Measurements from ENCODE around the gene HAP1.
A peak's percentile ranks its signal among the peaks of the same experiment; 100 is the strongest.
"Not testable (repeated sequence)": the region's sequence is repeated elsewhere in the genome, so short reads cannot be mapped to it uniquely, and the experiment has no call there.

The HAP1 gene

GRCh38 chr17:41724476-41725050 lies 9.9 kb downstream of the HAP1 start:
- ATAC-seq, result no peak

DNA sequence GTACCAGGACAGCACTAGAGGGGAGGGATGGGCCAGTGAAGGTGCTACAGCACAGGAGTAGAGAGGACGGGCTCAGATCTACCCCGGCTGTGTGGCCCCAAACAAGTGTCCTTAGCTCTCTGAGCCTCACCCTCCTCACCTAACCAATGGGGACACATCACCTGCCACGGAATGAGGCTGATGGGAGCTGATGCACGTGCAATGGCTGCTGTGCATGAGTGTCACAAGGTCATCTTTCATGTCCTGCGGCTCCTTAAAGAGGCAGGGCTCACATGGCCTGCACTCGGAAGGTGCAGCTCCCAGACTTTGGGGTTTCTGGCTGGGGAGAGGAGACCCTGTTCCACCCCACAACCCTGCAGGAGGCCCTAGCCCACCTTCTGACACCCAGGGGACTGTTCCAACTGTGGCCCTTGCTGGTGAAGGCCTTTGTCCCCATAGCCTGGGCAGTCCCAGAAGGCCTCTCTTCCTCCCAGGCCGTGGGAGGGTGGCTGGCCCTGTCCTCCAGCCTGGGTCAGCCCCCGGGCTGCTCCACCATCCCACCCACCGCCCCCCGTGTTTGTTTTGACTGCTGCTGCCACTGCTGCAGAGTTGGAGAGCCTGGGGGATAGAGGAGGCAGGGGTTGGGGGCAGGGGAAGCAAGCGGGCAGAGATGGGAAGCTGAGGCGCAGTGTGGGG lies 10.5 kb downstream of the HAP1 start:
- no peak for ATAC-seq

GRCh38 chr17:41722231-41722630 lies 12.2 kb downstream of the HAP1 start:
- ATAC-seq, result no peak

- ATAC-seq, result no peak
These were observed 16.2 kb downstream of the HAP1 start for GRCh38 chr17:41718287-41718645.

- peak; percentile 81 to 85 for ATAC-seq
These were observed 16.8 kb downstream of the HAP1 start for GRCh38 chr17:41717408-41718286.

GRCh38 chr17:41711669-41712400 lies 22.6 kb downstream of the HAP1 start, which contains the start of gene GAST:
TSS of gene GAST (plus strand) at chr17:41712331. CDS start at chr17:41715437, 3,106 bp downstream.
- ATAC-seq, result no peak

GRCh38 chr17:41710472-41711090 lies 23.9 kb downstream of the HAP1 start:
- ATAC-seq, result peak; percentile 89 to 97

GRCh38 chr17:41707803-41708669 lies 26.4 kb downstream of the HAP1 start:
- no peak for ATAC-seq

GRCh38 chr17:41705271-41705991 lies 29.0 kb downstream of the HAP1 start:
- ATAC-seq, result no peak

DNA sequence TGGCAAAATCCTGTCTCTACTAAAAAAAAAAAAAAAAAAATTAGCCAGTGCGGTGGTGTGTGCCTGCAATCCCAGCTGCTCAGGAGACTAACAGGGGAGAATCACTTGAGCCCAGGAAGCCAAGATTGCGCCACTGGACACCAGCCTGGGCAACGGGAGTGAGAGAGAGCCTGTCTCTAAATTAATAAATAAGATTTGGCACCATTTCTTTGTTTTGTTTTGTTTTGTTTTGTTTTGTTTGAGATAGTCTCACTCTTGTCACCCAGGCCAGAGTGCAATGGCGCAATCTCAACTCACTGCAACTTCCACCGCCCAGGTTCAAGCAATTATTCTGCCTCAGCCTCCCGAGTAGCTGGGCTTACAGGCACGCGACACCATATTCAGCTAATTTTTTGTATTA lies 31.7 kb downstream of the HAP1 start:
- ATAC-seq, result no peak

DNA sequence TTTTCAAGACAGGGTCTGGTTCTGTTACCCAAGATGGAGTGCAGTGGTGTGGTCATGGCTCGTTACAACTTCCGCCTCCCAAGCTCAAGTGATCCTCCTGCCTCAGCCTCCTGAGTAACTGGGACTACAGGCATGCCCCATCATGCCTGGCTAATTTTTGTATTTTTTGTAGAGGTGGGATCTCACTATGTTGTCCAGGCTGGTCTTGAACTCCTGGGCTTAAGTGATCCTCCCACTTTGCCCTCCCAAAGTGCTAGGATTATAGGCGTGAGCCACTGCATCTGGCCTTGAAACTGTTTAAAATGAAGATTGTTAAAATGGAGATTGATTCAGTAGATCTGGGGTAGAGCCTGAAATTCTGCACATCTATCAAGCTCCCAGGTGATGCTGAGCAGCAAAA lies 33.6 kb downstream of the HAP1 start:
- not testable (repeated sequence) for ATAC-seq

GRCh38 chr17:41697122-41697962 lies 37.1 kb downstream of the HAP1 start:
- ATAC-seq, result no peak

GRCh38 chr17:41695954-41696757 lies 38.3 kb downstream of the HAP1 start:
- ATAC-seq, result peak; percentile 40 to 53

GRCh38 chr17:41695134-41695661 lies 39.2 kb downstream of the HAP1 start:
- ATAC-seq, result no peak

- ATAC-seq, result no peak
These were observed 41.5 kb downstream of the HAP1 start for GRCh38 chr17:41692722-41693521.

GRCh38 chr17:41691031-41691777 lies 43.2 kb downstream of the HAP1 start:
- no peak for ATAC-seq

DNA sequence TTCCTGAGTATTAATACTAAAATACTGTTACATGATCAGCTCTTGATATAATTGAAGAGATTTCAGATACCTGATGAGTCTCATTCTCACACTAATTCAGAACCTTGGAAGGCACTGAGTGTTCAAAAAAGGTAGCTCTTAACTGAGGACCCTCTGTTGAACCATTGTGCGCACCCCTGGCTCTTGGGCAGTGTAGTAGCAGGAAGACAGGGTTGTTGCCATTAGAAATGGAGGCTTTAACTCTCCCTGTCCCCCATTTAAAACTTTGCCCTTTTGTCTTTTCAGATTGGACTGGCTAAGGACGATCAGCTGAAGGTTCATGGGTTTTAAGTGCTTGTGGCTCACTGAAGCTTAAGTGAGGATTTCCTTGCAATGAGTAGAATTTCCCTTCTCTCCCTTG lies 43.9 kb downstream of the HAP1 start:
- ATAC-seq, result no peak

Measured in activated CD4-positive, CD25-positive, alpha-beta regulatory T cell treated with anti-CD3 and anti-CD28 coated beads, Interleukin-2, amount 50 U/mL, for 24 hours (primary cell).